ENCODE measurements around the gene TAAR1.

GRCh38 chr6:132708002-132708401, 49.0 kb upstream of the TAAR1 start:
- no peak for TF ChIP-seq POLR2A (IDR thresholded peaks at IDR 0.05)
- TF ChIP-seq, protein P1, sequence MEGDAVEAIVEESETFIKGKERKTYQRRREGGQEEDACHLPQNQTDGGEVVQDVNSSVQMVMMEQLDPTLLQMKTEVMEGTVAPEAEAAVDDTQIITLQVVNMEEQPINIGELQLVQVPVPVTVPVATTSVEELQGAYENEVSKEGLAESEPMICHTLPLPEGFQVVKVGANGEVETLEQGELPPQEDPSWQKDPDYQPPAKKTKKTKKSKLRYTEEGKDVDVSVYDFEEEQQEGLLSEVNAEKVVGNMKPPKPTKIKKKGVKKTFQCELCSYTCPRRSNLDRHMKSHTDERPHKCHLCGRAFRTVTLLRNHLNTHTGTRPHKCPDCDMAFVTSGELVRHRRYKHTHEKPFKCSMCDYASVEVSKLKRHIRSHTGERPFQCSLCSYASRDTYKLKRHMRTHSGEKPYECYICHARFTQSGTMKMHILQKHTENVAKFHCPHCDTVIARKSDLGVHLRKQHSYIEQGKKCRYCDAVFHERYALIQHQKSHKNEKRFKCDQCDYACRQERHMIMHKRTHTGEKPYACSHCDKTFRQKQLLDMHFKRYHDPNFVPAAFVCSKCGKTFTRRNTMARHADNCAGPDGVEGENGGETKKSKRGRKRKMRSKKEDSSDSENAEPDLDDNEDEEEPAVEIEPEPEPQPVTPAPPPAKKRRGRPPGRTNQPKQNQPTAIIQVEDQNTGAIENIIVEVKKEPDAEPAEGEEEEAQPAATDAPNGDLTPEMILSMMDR (IDR thresholded peaks at IDR 0.05), result no peak
